LNCAP (cell line): ENCODE results near the gene FER1L5.

Experiments
- CTCF ChIP-seq: fragments of 450-650 bp; IDR thresholded peaks from 2 replicates; pipeline ENCODE4 v1.5.1; 2017; ENCODE audit warnings: mild to moderate bottlenecking

FER1L5 gene

GRCh38 chr2:96638144-96639121 lies 4.1 kb upstream of the FER1L5 start, which contains the start of gene KANSL3:
KANSL3 (minus strand) TSS chr2:96638312; CDS start chr2:96637135, 1,177 bp downstream.
- no peak for TF ChIP-seq CTCF

DNA sequence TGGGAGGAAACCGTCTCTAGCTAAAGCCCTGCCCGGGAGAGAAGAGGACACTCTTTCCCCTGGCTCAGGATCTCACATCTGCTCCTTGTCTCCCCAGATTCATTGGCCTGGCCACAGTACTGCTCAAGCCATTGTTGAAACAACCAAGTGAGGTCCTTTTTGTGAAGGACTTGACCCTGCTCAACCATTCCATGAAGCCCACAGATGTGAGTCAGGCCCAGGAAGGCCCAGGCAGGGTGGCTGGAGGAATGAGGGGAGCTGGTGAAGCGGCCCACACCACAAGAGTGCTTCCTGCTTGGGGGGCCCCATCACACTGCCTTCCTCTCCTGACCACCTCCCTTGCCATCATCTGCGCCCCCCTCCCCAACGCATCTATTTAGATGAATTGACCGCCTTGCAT lies 5.1 kb downstream of the FER1L5 start:
- TF ChIP-seq CTCF = no peak

GRCh38 chr2:96648306-96648930 lies 5.9 kb downstream of the FER1L5 start:
- TF ChIP-seq CTCF = no peak

- TF ChIP-seq CTCF = no peak
Observed at GRCh38 chr2:96649342-96649741, 6.8 kb downstream of the FER1L5 start.

DNA sequence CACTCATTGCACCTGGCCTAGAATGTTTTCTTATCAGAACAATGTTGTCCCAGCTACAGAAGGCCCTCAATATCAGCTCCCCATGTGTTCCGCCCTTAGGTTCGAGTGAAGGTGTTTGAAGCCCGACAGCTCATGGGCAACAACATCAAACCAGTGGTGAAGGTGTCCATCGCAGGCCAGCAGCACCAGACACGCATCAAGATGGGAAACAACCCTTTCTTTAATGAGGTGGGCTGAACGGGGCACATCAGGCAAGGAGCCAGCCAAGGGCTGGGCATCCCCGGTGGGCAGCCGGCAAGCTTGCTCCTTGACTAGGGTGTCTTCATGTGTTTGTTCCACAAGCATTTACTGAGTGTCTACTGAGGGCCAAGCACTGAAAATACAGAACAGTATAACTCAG lies 9.2 kb downstream of the FER1L5 start:
- TF ChIP-seq CTCF = no peak

- TF ChIP-seq CTCF = no peak
Observed at GRCh38 chr2:96655526-96655925, 13.0 kb downstream of the FER1L5 start.

DNA sequence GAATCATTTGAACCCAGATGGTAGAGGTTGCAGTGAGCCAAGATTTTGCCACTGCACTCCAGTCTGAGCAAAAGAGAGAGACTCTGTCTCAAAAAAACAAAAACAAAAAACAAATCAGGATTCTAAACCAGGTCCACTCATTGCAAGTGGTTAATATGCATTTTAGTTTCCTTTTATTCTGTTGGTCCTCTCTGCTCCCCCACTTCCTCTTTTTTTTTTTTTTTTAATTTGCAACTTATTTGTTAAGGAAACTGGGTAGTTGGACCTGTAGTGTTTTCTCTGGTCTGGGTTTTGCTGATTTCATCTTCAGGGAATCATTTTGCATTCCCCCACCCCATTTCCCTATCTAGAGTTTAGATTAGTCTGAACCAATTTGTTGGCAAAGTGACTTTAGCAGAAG lies 14.0 kb downstream of the FER1L5 start:
- no peak for TF ChIP-seq CTCF
